ENCODE data around the gene PROZ. TPM values are rescaled to one million over a fixed set of nuclear protein-coding genes. Genes with fewer than 3 reads are reported as not detected.

Gene PROZ
- total and polyA plus RNA-seq, 12 donors: 0.03 to 0.20 TPM; not detected in 10

- 84 to 88% methylated on average over 16 of the region's 16 CpGs for WGBS, 2 donors
- H3K27me3 ChIP-seq: no peaks in the 10 kb centered on the region
- peaks cover 0 to 16% (median 5%) of the 10 kb centered on the region in 9 donors for H3K4me1 ChIP-seq
- DNase-seq (no peak), ATAC-seq (no peak)
- TF ChIP-seq CTCF (IDR thresholded peaks at IDR 0.05): no peak
- no peaks in the 10 kb centered on the region for H3K36me3 ChIP-seq
- H3K27ac ChIP-seq: no peak overlapping the region
- intact Hi-C loops (cut with DNase I): no loop called here
- no peak overlapping the region for H3K4me3 ChIP-seq
- H3K9me3 ChIP-seq: no peaks in the 10 kb centered on the region
Observed at GRCh38 chr13:113119166-113119821, 39.2 kb upstream of the PROZ start.

- no peak for ATAC-seq
- Histone ChIP-seq H3K36me3 (no peaks in the 10 kb centered on the region), H3K27ac (no peak overlapping the region), H3K4me1 (peaks cover 0 to 16% (median 5%) of the 10 kb centered on the region in 9 donors), H3K27me3 (no peaks in the 10 kb centered on the region), H3K4me3 (no peak overlapping the region), H3K9me3 (no peaks in the 10 kb centered on the region)
- DNase-seq: no peak
- 90 to 91% methylated on average over 7 of the region's 7 CpGs for WGBS, 2 donors
- no peak for TF ChIP-seq CTCF (IDR thresholded peaks at IDR 0.05)
- intact Hi-C loops (cut with DNase I): no loop called here
Observed at GRCh38 chr13:113119822-113120189, 38.6 kb upstream of the PROZ start.

- ATAC-seq: no peak
- no peaks in the 10 kb centered on the region for H3K27me3 ChIP-seq
- no peak for TF ChIP-seq CTCF (IDR thresholded peaks at IDR 0.05)
- H3K27ac ChIP-seq: no peak overlapping the region
- peaks cover 0 to 16% (median 5%) of the 10 kb centered on the region in 9 donors for H3K4me1 ChIP-seq
- no peak overlapping the region for H3K4me3 ChIP-seq
- H3K36me3 ChIP-seq: no peaks in the 10 kb centered on the region
- 85% methylated on average over 19 of the region's 19 CpGs for WGBS, 2 donors
- no peaks in the 10 kb centered on the region for H3K9me3 ChIP-seq
- DNase-seq: no peak
- intact Hi-C loops (cut with DNase I): no loop called here
Observed at GRCh38 chr13:113120300-113121182, 37.9 kb upstream of the PROZ start.

- Histone ChIP-seq H3K27me3 (no peaks in the 10 kb centered on the region), H3K4me1 (peaks cover 0 to 16% (median 5%) of the 10 kb centered on the region in 9 donors), H3K36me3 (no peaks in the 10 kb centered on the region), H3K9me3 (no peaks in the 10 kb centered on the region), H3K4me3 (no peak overlapping the region), H3K27ac (no peak overlapping the region)
- no peak for TF ChIP-seq CTCF (IDR thresholded peaks at IDR 0.05)
- 91 to 95% methylated on average over 24 of the region's 24 CpGs for WGBS, 2 donors
- intact Hi-C loops (cut with DNase I): no loop called here
- DNase-seq (no peak), ATAC-seq (no peak)
Observed at GRCh38 chr13:113121183-113121927, 37.1 kb upstream of the PROZ start.
